Smooth muscle cell (in vitro differentiated cells): ENCODE results near the gene TENM4. TPM values are rescaled to one million over a fixed set of nuclear protein-coding genes. Genes with fewer than 3 reads are reported as not detected.

Experiments
- DNase-seq: peaks from one replicate; lab custom pipeline; 2025; ENCODE audit not compliant: unreplicated experiment; lab: John Stamatoyannopoulos, UW
- H2AFZ ChIP-seq: fragments of 200-600 bp; sonication (generic); 2 replicates; pipeline ENCODE4 v1.6.0; 2016; ENCODE audit warnings: antibody characterized with exemption, low read depth, mild to moderate bottlenecking
- H3F3A ChIP-seq: fragments of 200-600 bp; sonication (generic); 2 replicates; pipeline ENCODE4 v1.6.0; 2017; ENCODE audit warnings: antibody characterized with exemption, low read depth
- H3K27ac ChIP-seq: fragments of 200-600 bp; sonication (generic); 2 replicates; pipeline ENCODE4 v1.5.1; 2016; ENCODE audit warnings: low read depth, mild to moderate bottlenecking
- H3K27me3 ChIP-seq: fragments of 200-600 bp; sonication (generic); 2 replicates; pipeline ENCODE4 v1.6.1; 2016; ENCODE audit warnings: low read depth, mild to moderate bottlenecking
- H3K36me3 ChIP-seq: fragments of 200-600 bp; sonication (generic); 2 replicates; pipeline ENCODE4 v1.5.1; 2016; ENCODE audit warnings: low read depth
- H3K4me1 ChIP-seq: fragments of 200-600 bp; sonication (generic); 2 replicates; pipeline ENCODE4 v1.5.1; 2016; ENCODE audit warnings: low read depth
- H3K4me2 ChIP-seq: fragments of 200-600 bp; sonication (generic); 2 replicates; pipeline ENCODE4 v1.6.0; 2016; ENCODE audit warnings: mild to moderate bottlenecking
- H3K4me3 ChIP-seq: fragments of 200-600 bp; sonication (generic); 2 replicates; pipeline ENCODE4 v1.5.1; 2016; ENCODE audit warnings: mild to moderate bottlenecking
- H3K79me2 ChIP-seq: fragments of 200-600 bp; sonication (generic); 2 replicates; pipeline ENCODE4 v1.6.0; 2016; ENCODE audit warnings: low read depth, mild to moderate bottlenecking
- H3K9ac ChIP-seq: fragments of 200-600 bp; sonication (generic); 2 replicates; pipeline ENCODE4 v1.6.0; 2016; ENCODE audit warnings: low read depth
- H3K9me3 ChIP-seq: fragments of 200-600 bp; sonication (generic); replicated peaks from 2 replicates; pipeline ENCODE4 v1.5.1; 2016; ENCODE audit warnings: low read depth
- H4K20me1 ChIP-seq: fragments of 200-600 bp; sonication (generic); 2 replicates; pipeline ENCODE4 v1.6.0; 2016; ENCODE audit warnings: low read depth
- CTCF ChIP-seq: fragments of 200-600 bp; sonication (generic); IDR thresholded peaks from 2 replicates; pipeline ENCODE4 v1.5.1; 2017; ENCODE audit warnings: borderline replicate concordance, mild to moderate bottlenecking, antibody characterized with exemption; ENCODE audit not compliant: insufficient read depth, poor library complexity, severe bottlenecking
- WGBS: methylation state at CpG from one replicate; pipeline ENCODE4 v1.1.7; 2016; ENCODE audit warnings: low lambda C conversion rate; 5-methylcytosine and 5-hydroxymethylcytosine counted together
- polyA plus RNA-seq: library from polyadenylated mRNA; unstranded; fragments of >200 nt; fragmentation: Nextera tagmentation; extraction: Ambion mirVana; gene quantifications from 2 replicates; pipeline ENCODE4 v1.2.1, GENCODE V29; 2016
- total RNA-seq: library from RNA; depleted of rRNA; stranded (reverse); fragments of >200 nt; gene quantifications from 2 replicates; pipeline ENCODE4 v1.2.3, GENCODE V29; 2014

The TENM4 gene
- total and polyA plus RNA-seq, 2 experiments from 2014 or later: 31.6 to 38.2 TPM

- H3K4me2 ChIP-seq: no peak overlapping the region
- no peaks in the 10 kb centered on the region for H3K79me2 ChIP-seq
- no peaks in the 10 kb centered on the region for H3K36me3 ChIP-seq
- H3K4me3 ChIP-seq: no peak overlapping the region
- no peak overlapping the region for H2AFZ ChIP-seq
- H3K4me1 ChIP-seq: no peaks in the 10 kb centered on the region
- H3F3A ChIP-seq: peaks cover 5% of the 10 kb centered on the region
- no peak for TF ChIP-seq CTCF
- WGBS: 89% methylated on average over 2 of the region's 2 CpGs
- no peaks in the 10 kb centered on the region for H3K9me3 ChIP-seq
- no peak for DNase-seq
- no peaks in the 10 kb centered on the region for H4K20me1 ChIP-seq
- no peak overlapping the region for H3K27ac ChIP-seq
- no peaks in the 10 kb centered on the region for H3K27me3 ChIP-seq
- no peak overlapping the region for H3K9ac ChIP-seq
These were observed 293.1 kb downstream of the TENM4 start for GRCh38 chr11:79147731-79148130.

GRCh38 chr11:79147011-79147410 lies 293.8 kb downstream of the TENM4 start:
- TF ChIP-seq CTCF: no peak

GRCh38 chr11:79139900-79140299 lies 300.9 kb downstream of the TENM4 start:
- WGBS: 97% methylated on average over 4 of the region's 4 CpGs
- Histone ChIP-seq H2AFZ (no peak overlapping the region), H3K9me3 (no peaks in the 10 kb centered on the region), H3K4me3 (no peak overlapping the region), H3F3A (no peaks in the 10 kb centered on the region), H3K79me2 (peaks cover 2% of the 10 kb centered on the region), H4K20me1 (no peaks in the 10 kb centered on the region), H3K4me2 (no peak overlapping the region), H3K9ac (no peak overlapping the region), H3K4me1 (no peaks in the 10 kb centered on the region), H3K27ac (no peak overlapping the region), H3K36me3 (no peaks in the 10 kb centered on the region), H3K27me3 (no peaks in the 10 kb centered on the region)
- DNase-seq: no peak
- no peak for TF ChIP-seq CTCF

More at GRCh38 chr11:79147011-79147410, 293.8 kb downstream of the TENM4 start:
- Histone ChIP-seq H3K9me3 (no peaks in the 10 kb centered on the region), H2AFZ (no peak overlapping the region), H3K9ac (no peak overlapping the region), H4K20me1 (no peaks in the 10 kb centered on the region), H3K4me1 (no peaks in the 10 kb centered on the region), H3K36me3 (no peaks in the 10 kb centered on the region), H3K4me3 (no peak overlapping the region), H3K27me3 (no peaks in the 10 kb centered on the region), H3F3A (peaks cover 5% of the 10 kb centered on the region), H3K4me2 (no peak overlapping the region), H3K79me2 (peaks cover under 1% of the 10 kb centered on the region), H3K27ac (no peak overlapping the region)
- WGBS: 85% methylated on average over 4 of the region's 4 CpGs
- no peak for DNase-seq

- Histone ChIP-seq H3K4me1 (no peaks in the 10 kb centered on the region), H3K9ac (no peak overlapping the region), H3K79me2 (peaks cover 7% of the 10 kb centered on the region), H3F3A (no peaks in the 10 kb centered on the region), H3K4me2 (no peak overlapping the region), H3K27ac (no peak overlapping the region), H3K4me3 (no peak overlapping the region), H4K20me1 (no peaks in the 10 kb centered on the region), H2AFZ (no peak overlapping the region), H3K36me3 (no peaks in the 10 kb centered on the region), H3K9me3 (no peaks in the 10 kb centered on the region), H3K27me3 (no peaks in the 10 kb centered on the region)
- 98% methylated on average over 4 of the region's 4 CpGs for WGBS
- TF ChIP-seq CTCF: no peak
- DNase-seq: no peak
These were observed 311.1 kb downstream of the TENM4 start for GRCh38 chr11:79129702-79130101.
